Large intestine (tissue), 1 donor: ENCODE data around the gene ALDH7A1. TPM values are rescaled to one million over a fixed set of nuclear protein-coding genes. Genes with fewer than 3 reads are reported as not detected.

Source experiments
- polyA plus RNA-seq: library from polyadenylated mRNA; unstranded; fragments of 120-200 nt; gene quantifications from one replicate; pipeline ENCODE4 v1.2.1, GENCODE V29; 2013

ALDH7A1 gene
- polyA plus RNA-seq, 1 donor = 66.4 TPM

Other genes starting within 250 kb of the ALDH7A1 start
- 54.2 TPM for gene GRAMD2B, start 171.8 kb downstream of the ALDH7A1 start, polyA plus RNA-seq
- gene PHAX, start 5.7 kb upstream of the ALDH7A1 start, polyA plus RNA-seq = 30.9 TPM
- 48.9 TPM for gene LMNB1, start 181.9 kb upstream of the ALDH7A1 start, polyA plus RNA-seq